OCI-LY3 (cell line): ENCODE measurements around the gene DYRK3.

Experiments
- CTCF ChIP-seq: fragments of 200-600, 300-600 bp; sonication (generic); IDR thresholded peaks from 2 replicates; pipeline ENCODE4 v1.5.1; 2014; ENCODE audit warnings: antibody characterized with exemption, low read length, low read depth
- EZH2phosphoT487 ChIP-seq: fragments of 200-600 bp; shearing (Covaris generic); IDR thresholded peaks from 2 replicates; pipeline ENCODE4 v1.6.1; 2018; ENCODE audit warnings: antibody characterized with exemption, mixed run types, low read depth

- TF ChIP-seq CTCF (no peak), EZH2phosphoT487 (no peak)
Measured at GRCh38 chr1:206593351-206593925, 41.9 kb upstream of the DYRK3 start.
